Mesodermal cell (in vitro differentiated cells): ENCODE measurements around the gene DNAJB1.

Experiments
- H3K27ac ChIP-seq: 2 replicates; pipeline ENCODE4 v1.7.0; 2013; ENCODE audit warnings: mild to moderate bottlenecking, low read depth, low read length, moderate library complexity; ENCODE audit not compliant: severe bottlenecking
- H3K36me3 ChIP-seq: 2 replicates; pipeline ENCODE4 v1.7.1; 2013; ENCODE audit warnings: mild to moderate bottlenecking, low read length, moderate library complexity; ENCODE audit not compliant: control insufficient read depth, insufficient read depth
- H3K4me1 ChIP-seq: one replicate; pipeline ENCODE4 v1.7.1; 2013; ENCODE audit warnings: mild to moderate bottlenecking, low read length; ENCODE audit not compliant: insufficient read depth, control insufficient read depth, poor library complexity, severe bottlenecking
- H3K4me3 ChIP-seq: 2 replicates; pipeline ENCODE4 v1.7.0; 2013; ENCODE audit warnings: low read length, control low read depth, mild to moderate bottlenecking; ENCODE audit not compliant: insufficient read depth, poor library complexity, severe bottlenecking; ENCODE audit errors: extremely low read depth
- H3K9me3 ChIP-seq: 2 replicates; pipeline ENCODE4 v1.7.1; 2013; ENCODE audit warnings: mild to moderate bottlenecking, low read length, moderate library complexity; ENCODE audit not compliant: control insufficient read depth
- WGBS, 2 experiments: methylation state at CpG; one replicate each; pipeline ENCODE4 v1.1.5; 2013; ENCODE audit warnings: missing lambda C conversion rate in 2 of 2; ENCODE audit not compliant: insufficient coverage in 2 of 2; 5-methylcytosine and 5-hydroxymethylcytosine counted together

The DNAJB1 gene

GRCh38 chr19:14561847-14562351 is 43.7 kb upstream of the DNAJB1 start:
- 78 to 80% methylated on average over 16 to 21 of the region's 22 CpGs for WGBS, 2 experiments
- H3K4me3 ChIP-seq = no peak overlapping the region
- peaks cover 22% of the 10 kb centered on the region for H3K36me3 ChIP-seq
- H3K27ac ChIP-seq = peak overlapping the region; percentile 62
- peaks cover 38% of the 10 kb centered on the region for H3K4me1 ChIP-seq
- no peaks in the 10 kb centered on the region for H3K9me3 ChIP-seq

DNA sequence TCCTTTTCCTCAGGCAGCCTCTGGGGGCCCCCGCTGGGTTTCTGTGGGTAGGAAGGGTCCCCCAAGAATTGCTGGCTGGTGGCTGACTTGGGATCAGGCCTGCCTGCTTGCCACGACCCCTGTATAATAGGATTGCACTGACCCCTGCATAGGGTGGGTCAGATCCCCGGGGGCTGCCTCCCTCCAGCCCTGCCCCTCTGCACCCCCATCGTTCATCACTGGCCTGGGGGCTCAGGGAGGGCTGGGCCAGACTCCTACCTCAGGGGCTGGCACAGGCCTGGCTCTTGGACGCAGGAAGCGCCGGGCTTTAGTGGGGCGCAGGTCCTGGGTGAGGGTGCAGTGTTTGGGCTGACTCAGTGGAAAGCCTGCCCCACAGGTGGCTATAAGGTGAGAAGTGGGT is 43.1 kb upstream of the DNAJB1 start:
- Histone ChIP-seq H3K9me3 (no peaks in the 10 kb centered on the region), H3K36me3 (peaks cover 21% of the 10 kb centered on the region), H3K4me3 (no peak overlapping the region), H3K27ac (peak overlapping the region; percentile 62), H3K4me1 (peaks cover 38% of the 10 kb centered on the region)
- WGBS, 2 experiments = 85 to 90% methylated on average over 7 of the region's 8 CpGs

DNA sequence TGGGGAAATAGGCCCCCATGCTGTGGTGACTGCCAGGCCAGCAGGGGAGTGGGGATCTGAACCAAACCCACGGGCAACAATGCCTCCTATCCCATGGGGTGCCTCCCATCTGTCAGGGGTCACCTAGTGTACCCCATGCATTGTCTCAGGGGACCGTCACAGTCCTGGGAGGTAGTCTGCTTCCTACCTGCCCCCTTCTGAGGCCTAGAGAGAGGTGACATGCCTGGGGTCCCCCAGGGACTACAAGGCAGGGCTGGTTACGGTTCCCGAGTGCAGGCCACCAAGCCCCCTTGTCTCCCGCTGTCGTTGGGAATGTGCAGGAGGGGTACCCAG is 42.5 kb upstream of the DNAJB1 start:
- Histone ChIP-seq H3K4me3 (no peak overlapping the region), H3K36me3 (peaks cover 17% of the 10 kb centered on the region), H3K27ac (no peak overlapping the region), H3K9me3 (no peaks in the 10 kb centered on the region), H3K4me1 (peaks cover 42% of the 10 kb centered on the region)
- 85 to 93% methylated on average over 6 of the region's 6 CpGs for WGBS, 2 experiments

DNA sequence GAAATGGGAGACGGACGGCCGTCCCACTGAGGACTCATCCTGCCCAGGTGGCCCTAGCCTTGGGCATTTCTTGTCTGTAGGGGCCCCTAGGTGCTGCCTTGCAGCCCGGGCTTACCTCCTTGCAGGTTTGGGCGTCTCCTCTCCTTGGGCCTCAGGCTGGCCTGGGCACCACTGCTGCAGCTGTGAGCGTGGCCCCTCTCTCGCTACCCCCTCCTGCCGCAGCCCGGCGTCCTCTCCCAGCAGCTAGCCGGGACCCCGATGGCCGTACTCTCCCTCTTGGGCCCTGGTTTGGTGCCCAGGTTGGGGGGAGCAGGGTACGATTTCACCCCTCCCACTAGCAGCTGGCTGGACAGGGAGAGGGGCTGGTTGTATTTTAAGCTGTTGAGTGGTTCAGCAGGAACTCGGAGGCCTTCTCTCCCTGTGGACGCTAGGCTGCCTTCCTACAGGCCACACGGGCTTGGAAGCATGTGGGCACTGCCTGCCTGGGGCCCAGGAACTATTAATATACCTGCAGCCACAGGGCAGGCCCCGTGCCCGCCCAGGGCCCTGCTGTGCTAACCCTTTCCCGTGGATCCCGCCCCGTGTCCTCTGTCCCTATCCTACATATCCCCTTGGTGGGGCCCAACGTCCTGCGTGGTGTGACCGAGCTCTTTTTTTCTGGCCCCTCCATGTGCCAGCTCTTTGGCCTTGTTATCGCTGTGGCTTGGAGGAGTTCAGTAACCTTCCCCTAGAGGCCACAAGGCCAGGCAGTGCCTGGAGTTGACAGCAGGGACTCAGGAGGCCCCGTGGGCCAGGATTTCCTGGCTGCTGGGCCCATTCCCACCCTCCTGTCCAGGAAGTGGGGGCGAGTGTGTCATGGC is 41.9 kb upstream of the DNAJB1 start:
- peak overlapping the region; percentile 30 for H3K27ac ChIP-seq
- no peak overlapping the region for H3K4me3 ChIP-seq
- H3K36me3 ChIP-seq = peaks cover 15% of the 10 kb centered on the region
- peaks cover 42% of the 10 kb centered on the region for H3K4me1 ChIP-seq
- no peaks in the 10 kb centered on the region for H3K9me3 ChIP-seq
- WGBS, 2 experiments = 86 to 91% methylated on average over 21 to 26 of the region's 28 CpGs

DNA sequence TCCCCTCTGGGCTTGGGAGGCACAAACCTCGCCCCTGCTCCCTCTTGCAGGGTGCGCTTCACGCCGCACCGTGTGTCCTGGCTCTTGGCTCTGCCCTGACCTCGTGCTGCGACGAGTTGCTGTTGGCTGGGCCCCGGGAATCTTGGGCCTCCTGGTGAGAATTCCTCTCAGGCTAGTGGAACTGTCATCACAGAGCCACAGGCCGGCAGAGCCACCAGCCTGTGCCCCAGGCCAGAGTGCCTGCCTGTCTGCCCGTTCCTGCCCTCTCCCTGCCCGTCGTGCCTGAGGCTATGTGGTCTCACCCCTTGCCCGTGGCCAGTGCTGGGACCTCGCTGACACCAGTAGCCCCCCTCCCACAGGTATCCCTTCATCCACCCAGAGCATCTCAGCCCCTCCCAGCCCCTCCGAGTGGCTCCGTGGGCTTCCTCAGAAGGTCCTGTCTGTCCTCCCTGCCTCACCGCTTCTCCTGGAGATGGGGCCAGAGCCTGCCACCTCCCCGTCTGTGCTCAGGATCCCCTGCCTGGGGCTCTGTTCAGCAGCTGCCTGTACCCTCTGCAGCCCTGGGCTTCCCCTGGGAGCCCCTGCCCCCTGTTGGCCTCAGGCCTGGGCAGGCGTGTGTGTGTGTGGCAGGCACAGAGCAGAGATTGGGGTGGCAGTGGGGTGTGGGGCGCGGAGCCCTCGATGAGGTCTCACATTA is 40.3 kb upstream of the DNAJB1 start:
- H3K9me3 ChIP-seq = no peaks in the 10 kb centered on the region
- WGBS, 2 experiments = 72 to 81% methylated on average over 15 to 20 of the region's 23 CpGs
- no peak overlapping the region for H3K27ac ChIP-seq
- H3K36me3 ChIP-seq = peaks cover 2% of the 10 kb centered on the region
- no peak overlapping the region for H3K4me3 ChIP-seq
- H3K4me1 ChIP-seq = peaks cover 42% of the 10 kb centered on the region

DNA sequence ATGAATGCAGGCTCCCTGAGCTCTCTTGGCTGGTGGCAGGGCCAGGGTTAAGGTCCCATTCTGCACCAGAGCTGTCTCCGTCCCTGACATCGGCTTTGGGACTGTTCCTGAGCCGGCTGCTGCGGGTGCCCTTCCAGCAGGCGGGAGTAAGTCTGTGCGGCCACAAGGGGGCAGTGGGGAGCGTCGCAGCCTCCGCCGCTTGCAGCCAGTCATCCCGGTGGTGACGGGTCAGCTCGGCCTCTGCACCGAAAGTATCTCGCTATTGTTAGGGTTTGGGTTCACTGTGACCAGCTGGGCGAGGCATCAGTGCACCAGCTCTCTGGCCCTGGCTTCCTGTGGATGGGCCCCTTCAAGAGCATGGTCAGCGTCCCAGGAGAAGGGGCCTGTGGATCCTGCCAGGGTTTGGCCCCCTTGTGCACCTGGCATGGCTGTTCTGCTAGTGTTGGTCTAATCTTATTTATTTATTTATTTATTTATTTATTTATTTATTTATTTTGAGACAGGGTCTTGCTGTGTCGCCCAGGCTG is 38.5 kb upstream of the DNAJB1 start:
- no peaks in the 10 kb centered on the region for H3K9me3 ChIP-seq
- H3K4me3 ChIP-seq = no peak overlapping the region
- H3K27ac ChIP-seq = peak overlapping the region; percentile 23
- H3K4me1 ChIP-seq = peaks cover 39% of the 10 kb centered on the region
- H3K36me3 ChIP-seq = peaks cover 5% of the 10 kb centered on the region
- 15 to 17% methylated on average over 15 to 17 of the region's 18 CpGs for WGBS, 2 experiments

GRCh38 chr19:14555918-14556661 is 37.9 kb upstream of the DNAJB1 start:
- Histone ChIP-seq H3K9me3 (no peaks in the 10 kb centered on the region), H3K4me1 (peaks cover 37% of the 10 kb centered on the region), H3K4me3 (no peak overlapping the region), H3K36me3 (peaks cover 5% of the 10 kb centered on the region), H3K27ac (peak overlapping the region; percentile 45)
- 93 to 94% methylated on average over 5 to 11 of the region's 12 CpGs for WGBS, 2 experiments

GRCh38 chr19:14554382-14554812 is 36.2 kb upstream of the DNAJB1 start:
- Histone ChIP-seq H3K4me1 (peaks cover 24% of the 10 kb centered on the region), H3K9me3 (no peaks in the 10 kb centered on the region), H3K27ac (no peak overlapping the region), H3K4me3 (no peak overlapping the region), H3K36me3 (peaks cover 10% of the 10 kb centered on the region)
- WGBS, 2 experiments = 73 to 90% methylated on average over 5 to 6 of the region's 6 CpGs

- 84 to 91% methylated on average over 5 to 9 of the region's 9 CpGs for WGBS, 2 experiments
- H3K27ac ChIP-seq = no peak overlapping the region
- H3K36me3 ChIP-seq = peaks cover 15% of the 10 kb centered on the region
Observed at GRCh38 chr19:14553939-14554243, 35.7 kb upstream of the DNAJB1 start.

GRCh38 chr19:14553042-14553938 is 35.1 kb upstream of the DNAJB1 start:
- peaks cover 21% of the 10 kb centered on the region for H3K36me3 ChIP-seq
- no peak overlapping the region for H3K27ac ChIP-seq
- 93 to 97% methylated on average over 27 to 32 of the region's 35 CpGs for WGBS, 2 experiments
- H3K4me3 ChIP-seq = no peak overlapping the region
- peaks cover 15% of the 10 kb centered on the region for H3K4me1 ChIP-seq
- no peaks in the 10 kb centered on the region for H3K9me3 ChIP-seq

More at GRCh38 chr19:14553939-14554243, 35.7 kb upstream of the DNAJB1 start:
- no peaks in the 10 kb centered on the region for H3K9me3 ChIP-seq
- peaks cover 21% of the 10 kb centered on the region for H3K4me1 ChIP-seq
- H3K4me3 ChIP-seq = no peak overlapping the region
